Dermis lymphatic vessel endothelial cell (primary cell): ENCODE measurements around the gene OR13H1. TPM values are rescaled to one million over a fixed set of nuclear protein-coding genes. Genes with fewer than 3 reads are reported as not detected.

Experiments used
- total RNA-seq: library from RNA; depleted of rRNA; stranded (reverse); fragments of >200 nt; gene quantifications from 2 replicates; pipeline ENCODE4 v1.2.1, GENCODE V29; 2014

OR13H1 gene
- total RNA-seq, result not detected in 2 replicates

GRCh38 chrX:131543774-131544173 is at the start of gene OR13H1:
Gene OR13H1, plus strand, starts transcription at chrX:131544074. Its CDS starts 0 bp downstream, at chrX:131544074.

